HepG2 (cell line): ENCODE data around the gene FGF14.

ENCODE experiments used
- BCLAF1 ChIP-seq: fragments of 450-650 bp; IDR thresholded peaks from 2 replicates; pipeline ENCODE4 v1.6.1; 2017; ENCODE audit warnings: mild to moderate bottlenecking
- ELF1 ChIP-seq: sonication (generic); formaldehyde crosslinking; IDR thresholded peaks from 2 replicates; pipeline ENCODE4 v1.4.0; 2020; ENCODE audit warnings: missing genetic modification reagents
- FOXO4 ChIP-seq: sonication (generic); formaldehyde crosslinking; conservative IDR thresholded peaks from 2 replicates; pipeline ENCODE4 v1.8.1; 2023; ENCODE audit warnings: missing genetic modification reagents
- MTA1 ChIP-seq: sonication (generic); formaldehyde crosslinking; IDR thresholded peaks from 2 replicates; pipeline ENCODE4 v1.4.0; 2020; ENCODE audit warnings: missing genetic modification reagents, mild to moderate bottlenecking, borderline replicate concordance
- RNF2 ChIP-seq: fragments of 450-650 bp; conservative IDR thresholded peaks from 2 replicates; pipeline ENCODE4 v1.6.1; 2016; ENCODE audit warnings: low read depth
- SAP130 ChIP-seq: IDR thresholded peaks from 2 replicates; pipeline ENCODE4 v1.6.1; 2016; ENCODE audit warnings: low read depth
- SIN3A ChIP-seq: IDR thresholded peaks from 2 replicates; pipeline ENCODE4 v1.6.1; 2011; ENCODE audit warnings: low read depth, mild to moderate bottlenecking, control low read depth, low read length, borderline replicate concordance
- ZKSCAN8 ChIP-seq: IDR thresholded peaks from 2 replicates; pipeline ENCODE4 v1.6.1; 2016; ENCODE audit warnings: borderline replicate concordance, missing genetic modification reagents, missing compliant biosample characterization
- ZNF10 ChIP-seq: sonication (generic); formaldehyde crosslinking; IDR thresholded peaks from 2 replicates; pipeline ENCODE4 v1.4.0; 2020; ENCODE audit warnings: mild to moderate bottlenecking, low read depth, missing genetic modification reagents, borderline replicate concordance
- ZNF776 ChIP-seq: sonication (generic); formaldehyde crosslinking; IDR thresholded peaks from 2 replicates; pipeline ENCODE4 v1.4.0; 2020; ENCODE audit warnings: mild to moderate bottlenecking, missing genetic modification reagents
- TF ChIP-seq, protein P1 (sequence below): sonication (generic); formaldehyde crosslinking; IDR thresholded peaks from 2 replicates; pipeline ENCODE4 v1.5.0; 2020; ENCODE audit warnings: mild to moderate bottlenecking, missing genetic modification reagents, moderate library complexity
- TF ChIP-seq, protein P2 (sequence below), 2 experiments: IDR thresholded peaks; 2 replicates each; pipeline ENCODE4 v1.6.1; 2011 to 2012; ENCODE audit warnings: low read length in 2 of 2, borderline replicate concordance in 1 of 2, low read depth in 1 of 2, mild to moderate bottlenecking in 1 of 2, moderate library complexity in 1 of 2

DNA sequence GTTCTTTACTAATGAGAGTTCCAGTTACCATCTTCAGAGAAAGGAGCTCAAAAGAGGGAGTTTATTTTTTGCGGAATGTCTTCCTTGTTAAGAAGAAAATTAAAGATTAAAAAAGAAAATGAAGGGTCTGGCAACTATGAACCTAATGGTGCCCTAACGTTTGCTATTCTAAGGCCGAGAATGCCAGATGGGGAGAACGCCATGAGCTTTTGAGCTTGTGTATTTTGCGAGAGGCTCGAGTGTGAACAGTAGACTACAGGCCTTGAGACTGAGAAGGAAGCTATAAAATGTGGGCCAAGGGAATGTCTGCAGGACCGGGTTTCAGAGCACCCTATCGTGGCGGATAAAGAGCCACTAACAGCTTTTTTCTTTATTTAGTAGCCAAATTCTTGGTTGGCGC lies 6.7 kb downstream of the FGF14 start:
- TF ChIP-seq ZKSCAN8 (CRISPR knock-in tag) (no peak), ELF1 (no peak), ZNF776 (CRISPR knock-in tag) (no peak), FOXO4 (CRISPR knock-in tag) (no peak), ZNF10 (no peak), RNF2 (no peak), MTA1 (CRISPR knock-in tag) (no peak), SIN3A (no peak), SAP130 (CRISPR knock-in tag) (no peak), BCLAF1 (no peak)
- TF ChIP-seq, protein P1, sequence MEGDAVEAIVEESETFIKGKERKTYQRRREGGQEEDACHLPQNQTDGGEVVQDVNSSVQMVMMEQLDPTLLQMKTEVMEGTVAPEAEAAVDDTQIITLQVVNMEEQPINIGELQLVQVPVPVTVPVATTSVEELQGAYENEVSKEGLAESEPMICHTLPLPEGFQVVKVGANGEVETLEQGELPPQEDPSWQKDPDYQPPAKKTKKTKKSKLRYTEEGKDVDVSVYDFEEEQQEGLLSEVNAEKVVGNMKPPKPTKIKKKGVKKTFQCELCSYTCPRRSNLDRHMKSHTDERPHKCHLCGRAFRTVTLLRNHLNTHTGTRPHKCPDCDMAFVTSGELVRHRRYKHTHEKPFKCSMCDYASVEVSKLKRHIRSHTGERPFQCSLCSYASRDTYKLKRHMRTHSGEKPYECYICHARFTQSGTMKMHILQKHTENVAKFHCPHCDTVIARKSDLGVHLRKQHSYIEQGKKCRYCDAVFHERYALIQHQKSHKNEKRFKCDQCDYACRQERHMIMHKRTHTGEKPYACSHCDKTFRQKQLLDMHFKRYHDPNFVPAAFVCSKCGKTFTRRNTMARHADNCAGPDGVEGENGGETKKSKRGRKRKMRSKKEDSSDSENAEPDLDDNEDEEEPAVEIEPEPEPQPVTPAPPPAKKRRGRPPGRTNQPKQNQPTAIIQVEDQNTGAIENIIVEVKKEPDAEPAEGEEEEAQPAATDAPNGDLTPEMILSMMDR (CRISPR knock-in tag) = no peak
- TF ChIP-seq, protein P2, sequence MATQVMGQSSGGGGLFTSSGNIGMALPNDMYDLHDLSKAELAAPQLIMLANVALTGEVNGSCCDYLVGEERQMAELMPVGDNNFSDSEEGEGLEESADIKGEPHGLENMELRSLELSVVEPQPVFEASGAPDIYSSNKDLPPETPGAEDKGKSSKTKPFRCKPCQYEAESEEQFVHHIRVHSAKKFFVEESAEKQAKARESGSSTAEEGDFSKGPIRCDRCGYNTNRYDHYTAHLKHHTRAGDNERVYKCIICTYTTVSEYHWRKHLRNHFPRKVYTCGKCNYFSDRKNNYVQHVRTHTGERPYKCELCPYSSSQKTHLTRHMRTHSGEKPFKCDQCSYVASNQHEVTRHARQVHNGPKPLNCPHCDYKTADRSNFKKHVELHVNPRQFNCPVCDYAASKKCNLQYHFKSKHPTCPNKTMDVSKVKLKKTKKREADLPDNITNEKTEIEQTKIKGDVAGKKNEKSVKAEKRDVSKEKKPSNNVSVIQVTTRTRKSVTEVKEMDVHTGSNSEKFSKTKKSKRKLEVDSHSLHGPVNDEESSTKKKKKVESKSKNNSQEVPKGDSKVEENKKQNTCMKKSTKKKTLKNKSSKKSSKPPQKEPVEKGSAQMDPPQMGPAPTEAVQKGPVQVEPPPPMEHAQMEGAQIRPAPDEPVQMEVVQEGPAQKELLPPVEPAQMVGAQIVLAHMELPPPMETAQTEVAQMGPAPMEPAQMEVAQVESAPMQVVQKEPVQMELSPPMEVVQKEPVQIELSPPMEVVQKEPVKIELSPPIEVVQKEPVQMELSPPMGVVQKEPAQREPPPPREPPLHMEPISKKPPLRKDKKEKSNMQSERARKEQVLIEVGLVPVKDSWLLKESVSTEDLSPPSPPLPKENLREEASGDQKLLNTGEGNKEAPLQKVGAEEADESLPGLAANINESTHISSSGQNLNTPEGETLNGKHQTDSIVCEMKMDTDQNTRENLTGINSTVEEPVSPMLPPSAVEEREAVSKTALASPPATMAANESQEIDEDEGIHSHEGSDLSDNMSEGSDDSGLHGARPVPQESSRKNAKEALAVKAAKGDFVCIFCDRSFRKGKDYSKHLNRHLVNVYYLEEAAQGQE (IDR thresholded peaks at IDR 0.05; ENCODE audit: borderline replicate concordance in 1 of 2, low read depth in 1 of 2, low read length in 2 of 2) = no peak
